GM12873 (cell line): ENCODE data around the gene PPP6R3.

Experiments used
- CTCF ChIP-seq: IDR thresholded peaks from 2 replicates; pipeline ENCODE4 v1.5.1; 2012; ENCODE audit warnings: low read depth, mild to moderate bottlenecking, moderate library complexity, low read length, control low read depth; ENCODE audit not compliant: insufficient read depth; ENCODE audit errors: missing control alignments

PPP6R3 gene

DNA sequence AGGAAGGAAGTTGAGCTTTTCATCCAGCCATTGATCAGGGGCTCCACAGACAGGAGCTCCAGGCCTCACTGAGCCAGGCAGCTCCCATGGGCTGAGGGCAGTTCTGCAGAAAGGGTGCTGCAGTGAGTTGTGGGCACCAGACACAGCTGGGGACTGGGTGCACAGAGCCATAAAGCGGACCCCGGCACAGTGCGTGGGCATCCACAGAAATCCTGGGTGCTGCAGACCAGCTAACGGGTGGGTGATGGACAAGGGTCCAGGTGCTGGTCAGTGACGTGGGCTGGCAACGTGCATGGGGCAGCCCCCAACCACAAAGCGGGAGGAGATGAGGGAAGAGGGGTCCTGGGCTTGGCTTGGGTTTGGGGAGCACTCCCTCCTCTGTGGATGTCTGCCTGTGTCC is 204.4 kb downstream of the PPP6R3 start:
- TF ChIP-seq CTCF = no peak
